ENCODE measurements around the gene IP6K2.

DNA sequence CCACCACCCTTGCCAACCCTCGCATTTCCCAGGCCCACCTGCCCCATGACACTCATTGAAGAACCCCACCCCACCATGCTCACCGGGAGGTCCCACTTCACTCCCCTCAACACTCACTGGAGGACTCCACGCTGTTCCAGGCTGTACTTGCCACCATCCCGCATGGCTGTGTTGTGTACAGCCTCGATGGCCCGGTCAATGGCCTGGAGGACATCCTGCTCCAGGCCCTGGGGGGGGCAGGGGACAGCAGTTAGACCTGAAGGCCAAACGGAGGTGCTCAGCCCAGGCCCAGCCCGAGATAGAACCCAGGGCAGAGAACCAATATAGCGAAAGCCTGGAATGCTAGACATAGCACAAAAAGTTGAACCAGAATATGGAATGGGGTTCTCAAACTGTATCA is 34.2 kb downstream of the IP6K2 start:
- TF ChIP-seq KDM1A (IDR thresholded peaks at IDR 0.05; ENCODE audit: low read depth) (no peak), ZNF302 (CRISPR knock-in tag; IDR thresholded peaks at IDR 0.05) (no peak), POLR2A (IDR thresholded peaks at IDR 0.05; ENCODE audit: low read length) (no peak)
- TF ChIP-seq, protein P1, sequence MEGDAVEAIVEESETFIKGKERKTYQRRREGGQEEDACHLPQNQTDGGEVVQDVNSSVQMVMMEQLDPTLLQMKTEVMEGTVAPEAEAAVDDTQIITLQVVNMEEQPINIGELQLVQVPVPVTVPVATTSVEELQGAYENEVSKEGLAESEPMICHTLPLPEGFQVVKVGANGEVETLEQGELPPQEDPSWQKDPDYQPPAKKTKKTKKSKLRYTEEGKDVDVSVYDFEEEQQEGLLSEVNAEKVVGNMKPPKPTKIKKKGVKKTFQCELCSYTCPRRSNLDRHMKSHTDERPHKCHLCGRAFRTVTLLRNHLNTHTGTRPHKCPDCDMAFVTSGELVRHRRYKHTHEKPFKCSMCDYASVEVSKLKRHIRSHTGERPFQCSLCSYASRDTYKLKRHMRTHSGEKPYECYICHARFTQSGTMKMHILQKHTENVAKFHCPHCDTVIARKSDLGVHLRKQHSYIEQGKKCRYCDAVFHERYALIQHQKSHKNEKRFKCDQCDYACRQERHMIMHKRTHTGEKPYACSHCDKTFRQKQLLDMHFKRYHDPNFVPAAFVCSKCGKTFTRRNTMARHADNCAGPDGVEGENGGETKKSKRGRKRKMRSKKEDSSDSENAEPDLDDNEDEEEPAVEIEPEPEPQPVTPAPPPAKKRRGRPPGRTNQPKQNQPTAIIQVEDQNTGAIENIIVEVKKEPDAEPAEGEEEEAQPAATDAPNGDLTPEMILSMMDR (IDR thresholded peaks at IDR 0.05): no peak
